Osteocyte (in vitro differentiated cells): ENCODE data around the gene NEK8. TPM values are rescaled to one million over a fixed set of nuclear protein-coding genes. Genes with fewer than 3 reads are reported as not detected.

Experiments used
- DNase-seq: peaks from one replicate; pipeline ENCODE4 v3.0.0; 2021; ENCODE audit warnings: mixed read lengths; ENCODE audit not compliant: unreplicated experiment; ENCODE audit errors: extremely low spot score
- H3K27ac Mint-ChIP-seq: one replicate; pipeline ENCODE4 v1.8.0; 2021; ENCODE audit warnings: mild to moderate bottlenecking, mixed read lengths; ENCODE audit not compliant: unreplicated experiment
- H3K27me3 Mint-ChIP-seq: one replicate; pipeline ENCODE4 v1.8.0; 2021; ENCODE audit warnings: mixed read lengths; ENCODE audit not compliant: unreplicated experiment
- H3K36me3 Mint-ChIP-seq: one replicate; pipeline ENCODE4 v1.8.0; 2021; ENCODE audit warnings: mixed read lengths; ENCODE audit not compliant: unreplicated experiment
- H3K4me1 Mint-ChIP-seq: one replicate; pipeline ENCODE4 v1.8.0; 2021; ENCODE audit warnings: mixed read lengths; ENCODE audit not compliant: unreplicated experiment
- H3K4me3 Mint-ChIP-seq: one replicate; pipeline ENCODE4 v1.8.0; 2021; ENCODE audit warnings: mild to moderate bottlenecking, moderate library complexity, mixed read lengths; ENCODE audit not compliant: unreplicated experiment
- H3K9me3 Mint-ChIP-seq: one replicate; pipeline ENCODE4 v1.8.0; 2021; ENCODE audit warnings: mixed read lengths; ENCODE audit not compliant: unreplicated experiment
- CTCF ChIP-seq: fragments of 200-600 bp; sonication (generic); IDR thresholded peaks from 2 replicates; pipeline ENCODE4 v1.5.0; 2021; ENCODE audit warnings: antibody characterized with exemption, mild to moderate bottlenecking, moderate library complexity
- total RNA-seq: library from RNA; stranded (reverse); gene quantifications from 2 replicates; pipeline ENCODE4 v1.2.1, GENCODE V29; 2021

NEK8 gene
- total RNA-seq, 1 donor from 2014 or later = 9.9 TPM

GRCh38 chr17:28707339-28707720, 21.3 kb upstream of the NEK8 start:
- Mint-ChIP-seq H3K36me3 (peaks cover 9% of the 10 kb centered on the region), H3K9me3 (no peaks in the 10 kb centered on the region), H3K27ac (no peak overlapping the region), H3K4me3 (no peak overlapping the region), H3K27me3 (no peaks in the 10 kb centered on the region), H3K4me1 (peaks cover 18% of the 10 kb centered on the region)
- no peak for TF ChIP-seq CTCF
- DNase-seq = no peak

- peaks cover 36% of the 10 kb centered on the region for H3K4me1 Mint-ChIP-seq
- DNase-seq = peak; percentile 98
- H3K36me3 Mint-ChIP-seq = peaks cover 11% of the 10 kb centered on the region
- H3K9me3 Mint-ChIP-seq = no peaks in the 10 kb centered on the region
- no peak for TF ChIP-seq CTCF
- H3K4me3 Mint-ChIP-seq = peak overlapping the region; percentile 91
- H3K27me3 Mint-ChIP-seq = no peaks in the 10 kb centered on the region
- peak overlapping the region; percentile 99 for H3K27ac Mint-ChIP-seq
These were observed 17.5 kb upstream of the NEK8 start for GRCh38 chr17:28710861-28711722.

DNA sequence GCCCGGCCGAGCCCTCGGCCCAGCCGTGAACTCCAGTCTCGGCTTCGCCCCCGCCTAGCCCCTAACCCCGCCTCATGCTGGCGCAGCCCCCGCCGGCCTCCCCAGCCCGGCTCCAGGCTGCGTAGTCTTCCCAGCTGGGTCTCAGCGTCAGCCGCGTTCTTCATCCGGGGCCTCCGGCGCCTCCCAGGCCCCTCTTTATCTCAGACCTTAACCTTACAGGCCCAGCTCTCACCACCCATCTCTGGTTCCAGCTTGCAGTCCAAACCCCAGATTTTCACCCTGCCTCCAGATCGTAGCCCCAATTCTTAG, 16.9 kb upstream of the NEK8 start, which contains the start of gene PROCA1:
PROCA1 (minus strand) TSS at position 166 of the 309 bp plus-strand sequence. CDS start 228 bp downstream, outside the sequence.
- Mint-ChIP-seq H3K36me3 (peaks cover 11% of the 10 kb centered on the region), H3K27me3 (no peaks in the 10 kb centered on the region), H3K4me1 (peaks cover 41% of the 10 kb centered on the region), H3K4me3 (peak within 1 kb of the TSS; percentile 91), H3K9me3 (no peaks in the 10 kb centered on the region), H3K27ac (peak within 1 kb of the TSS; percentile 99)
- TF ChIP-seq CTCF = no peak
- DNase-seq = no peak

DNA sequence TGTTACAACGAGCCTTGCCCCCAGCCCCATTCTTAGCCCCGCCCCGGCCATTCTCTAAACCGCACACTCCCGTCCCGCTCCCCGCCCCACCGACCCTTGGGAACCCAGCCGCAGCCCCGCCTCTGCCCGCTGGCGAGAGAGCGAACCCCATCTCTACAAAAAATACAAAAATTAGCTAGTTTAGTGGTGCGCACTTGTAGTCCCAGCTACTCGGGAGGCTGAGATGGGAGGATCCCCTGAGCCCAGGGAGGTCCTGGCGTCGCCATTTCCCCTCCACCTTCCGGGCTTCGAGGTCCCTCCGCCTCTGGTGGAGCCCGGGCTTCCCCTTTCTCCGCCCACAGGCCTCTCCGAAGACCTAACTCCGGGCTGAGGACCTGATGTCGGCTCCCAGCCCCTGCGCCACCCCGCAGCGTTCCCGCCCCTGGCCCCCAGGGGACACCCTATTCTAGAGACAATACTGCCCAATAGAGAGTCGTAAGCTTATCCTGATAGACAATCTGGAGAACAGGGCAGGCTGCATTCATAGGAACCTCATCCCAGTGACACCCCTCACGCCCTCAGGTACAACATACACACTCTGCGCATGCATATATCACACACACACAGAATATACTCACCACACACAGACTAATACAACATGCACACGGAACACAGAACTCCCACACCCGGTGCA, 16.4 kb upstream of the NEK8 start:
- no peak for TF ChIP-seq CTCF
- Mint-ChIP-seq H3K4me3 (peak overlapping the region; percentile 26), H3K27me3 (no peaks in the 10 kb centered on the region), H3K27ac (peak overlapping the region; percentile 99), H3K4me1 (peaks cover 41% of the 10 kb centered on the region), H3K9me3 (no peaks in the 10 kb centered on the region), H3K36me3 (peaks cover 11% of the 10 kb centered on the region)
- no peak for DNase-seq
